ENCODE results near the gene BRME1.

Gene BRME1

DNA sequence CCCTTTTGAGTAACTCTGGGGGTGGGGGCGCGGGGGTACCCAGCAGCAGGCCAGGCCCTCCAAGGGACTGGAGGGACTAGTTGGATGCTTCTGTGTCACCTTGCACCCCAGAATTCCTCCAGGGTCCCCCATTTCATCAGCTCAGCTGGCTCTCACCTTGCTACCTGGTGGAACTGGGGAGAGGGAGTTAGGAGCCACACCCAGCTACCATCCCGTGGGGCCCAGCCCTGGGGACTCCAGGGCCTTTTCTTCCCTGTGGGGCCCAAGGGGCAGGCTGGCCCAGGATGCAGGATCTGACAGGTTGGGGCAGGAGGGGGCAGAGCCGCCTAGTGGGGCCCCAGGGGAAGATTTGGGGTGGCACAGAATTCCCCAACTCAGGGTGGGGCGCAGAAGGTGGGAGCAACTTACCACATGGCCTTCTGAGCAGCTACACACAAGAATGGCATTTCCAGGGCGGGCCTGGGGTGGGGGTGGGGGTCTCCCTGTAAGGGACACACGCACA lies 61.7 kb downstream of the BRME1 start:
- Histone ChIP-seq H3K27me3 (ENCODE audit: control insufficient read depth, insufficient read depth, low read length) (no peaks in the 10 kb centered on the region), H3K4me3 (ENCODE audit: low read length) (no peak overlapping the region), H3K27ac (ENCODE audit: low read length) (no peak overlapping the region), H3K36me3 (ENCODE audit: control insufficient read depth, insufficient read depth, low read length) (no peaks in the 10 kb centered on the region), H3K9me3 (ENCODE audit: control insufficient read depth, insufficient read depth, low read length) (no peaks in the 10 kb centered on the region), H3K4me1 (ENCODE audit: control insufficient read depth, insufficient read depth, low read length) (peaks cover 14% of the 10 kb centered on the region)
- no CpG with 5 or more reads among the region's 7 CpGs for WGBS (ENCODE audit: insufficient coverage, insufficient read length)
- DNase-seq (ENCODE audit: low read depth, low spot score) = no peak

DNA sequence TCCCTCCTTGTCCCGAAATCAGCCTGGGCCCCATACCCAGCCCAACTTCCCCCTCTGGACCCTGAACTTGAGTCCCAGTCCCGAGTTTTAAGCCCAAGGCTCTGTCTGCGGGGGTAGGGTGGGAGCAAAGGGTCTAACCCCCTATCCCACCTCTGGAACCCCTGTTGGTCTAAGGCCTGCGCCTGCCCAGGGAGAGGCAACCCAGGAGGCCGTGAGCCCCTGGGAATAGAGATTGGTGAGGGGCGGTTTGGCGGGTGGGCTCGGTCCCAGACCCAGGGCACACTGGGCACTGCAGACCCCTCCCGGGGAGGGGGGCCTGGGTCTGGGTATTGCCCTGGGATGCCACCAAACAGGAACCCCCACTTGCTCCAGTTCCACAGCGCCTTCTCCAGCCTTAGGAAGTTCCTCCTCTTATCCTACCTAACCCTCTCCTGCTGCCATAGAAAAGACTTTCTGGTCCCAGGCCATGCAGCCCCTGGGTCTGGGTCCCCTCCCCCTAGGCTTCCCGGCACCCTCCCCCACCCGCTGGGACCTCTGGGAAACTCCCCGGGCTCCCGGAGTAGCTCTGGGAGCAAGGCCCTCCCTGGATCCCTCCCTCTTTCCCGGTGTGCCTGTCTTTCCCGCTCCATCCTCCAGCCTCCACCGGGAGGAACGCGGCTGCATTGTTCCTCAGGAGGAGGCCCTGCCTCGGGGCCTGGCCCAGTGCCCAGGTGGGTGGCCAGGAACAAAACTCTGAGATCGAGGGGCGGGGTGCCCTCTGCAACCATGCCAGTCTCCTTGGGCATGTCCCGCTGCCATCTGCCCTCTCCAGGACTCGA lies 62.6 kb downstream of the BRME1 start:
- Histone ChIP-seq H3K4me1 (ENCODE audit: control insufficient read depth, insufficient read depth, low read length) (peaks cover 14% of the 10 kb centered on the region), H3K27ac (ENCODE audit: low read length) (no peak overlapping the region), H3K9me3 (ENCODE audit: control insufficient read depth, insufficient read depth, low read length) (no peaks in the 10 kb centered on the region), H3K4me3 (ENCODE audit: low read length) (peak overlapping the region; percentile 84; the same call in 1 of the 2 replicates), H3K36me3 (ENCODE audit: control insufficient read depth, insufficient read depth, low read length) (no peaks in the 10 kb centered on the region), H3K27me3 (ENCODE audit: control insufficient read depth, insufficient read depth, low read length) (no peaks in the 10 kb centered on the region)
- no peak for DNase-seq (ENCODE audit: low read depth, low spot score)
- WGBS (ENCODE audit: insufficient coverage, insufficient read length) = no CpG with 5 or more reads among the region's 24 CpGs

DNA sequence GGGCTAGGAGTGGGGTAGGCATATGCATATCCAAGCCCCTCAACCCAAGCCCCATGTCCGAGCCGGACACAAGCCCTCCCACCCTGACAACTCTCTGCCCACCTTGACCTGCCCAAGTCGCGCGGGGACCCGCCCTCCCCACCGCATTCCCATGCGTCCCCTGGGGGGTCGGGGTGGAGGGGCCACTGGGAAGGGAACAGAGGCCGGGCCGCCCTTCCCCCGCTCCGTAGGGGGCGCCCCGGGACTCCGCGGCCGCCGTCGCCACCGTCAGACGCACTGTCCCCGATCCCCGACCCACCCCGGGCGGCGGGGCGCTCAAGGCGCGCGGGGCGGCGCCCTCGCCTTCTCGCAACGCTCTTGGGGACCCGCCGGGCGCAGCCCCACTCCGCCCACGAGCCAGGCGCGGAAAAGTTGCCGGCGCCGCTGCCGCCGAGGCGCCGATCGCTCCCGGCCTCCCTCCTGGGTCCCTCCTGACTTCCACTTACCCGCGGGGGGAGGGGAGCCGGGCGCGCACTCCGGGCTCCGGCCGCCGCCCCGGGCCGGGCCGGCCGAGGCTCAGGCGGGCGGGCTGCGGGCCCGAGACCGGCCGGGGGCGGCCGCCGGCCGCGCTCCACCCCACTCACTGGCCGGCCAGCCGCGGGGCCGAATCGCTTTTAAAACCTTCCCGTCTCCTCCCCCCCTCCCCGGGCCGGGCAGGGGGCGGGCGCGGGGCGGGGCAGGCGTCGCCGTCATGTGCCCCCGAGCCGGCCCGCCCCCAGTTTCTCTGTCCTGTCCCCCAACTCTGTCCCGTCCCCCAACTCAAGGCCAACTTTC lies 63.4 kb downstream of the BRME1 start:
- Histone ChIP-seq H3K36me3 (ENCODE audit: control insufficient read depth, insufficient read depth, low read length) (no peaks in the 10 kb centered on the region), H3K4me1 (ENCODE audit: control insufficient read depth, insufficient read depth, low read length) (peaks cover 14% of the 10 kb centered on the region), H3K4me3 (ENCODE audit: low read length) (peak overlapping the region; percentile 84), H3K9me3 (ENCODE audit: control insufficient read depth, insufficient read depth, low read length) (no peaks in the 10 kb centered on the region), H3K27me3 (ENCODE audit: control insufficient read depth, insufficient read depth, low read length) (no peaks in the 10 kb centered on the region), H3K27ac (ENCODE audit: low read length) (no peak overlapping the region)
- WGBS (ENCODE audit: insufficient coverage, insufficient read length) = no CpG with 5 or more reads among the region's 95 CpGs
- DNase-seq (ENCODE audit: low read depth, low spot score) = no peak

DNA sequence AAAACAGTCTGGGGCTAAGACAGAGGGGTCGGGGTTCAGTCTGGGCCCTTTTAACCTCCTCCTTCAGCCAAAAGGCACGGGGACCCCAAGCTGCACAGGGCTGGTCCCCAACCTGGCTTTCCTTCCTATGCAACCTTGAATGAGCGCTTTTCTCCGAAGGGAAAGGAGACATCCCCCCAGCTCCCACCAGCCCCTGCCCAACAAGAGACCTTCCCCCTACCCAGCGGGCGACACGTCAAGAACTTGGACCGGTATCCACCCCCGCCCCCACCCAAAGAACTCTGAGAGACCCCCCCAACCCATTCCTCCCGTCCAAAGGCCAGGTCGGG lies 64.0 kb downstream of the BRME1 start:
- DNase-seq (ENCODE audit: low read depth, low spot score) = no peak
- Histone ChIP-seq H3K4me3 (ENCODE audit: low read length) (peak overlapping the region; percentile 84; the same call in 1 of the 2 replicates), H3K9me3 (ENCODE audit: control insufficient read depth, insufficient read depth, low read length) (no peaks in the 10 kb centered on the region), H3K27ac (ENCODE audit: low read length) (no peak overlapping the region), H3K4me1 (ENCODE audit: control insufficient read depth, insufficient read depth, low read length) (peaks cover 14% of the 10 kb centered on the region), H3K36me3 (ENCODE audit: control insufficient read depth, insufficient read depth, low read length) (no peaks in the 10 kb centered on the region), H3K27me3 (ENCODE audit: control insufficient read depth, insufficient read depth, low read length) (no peaks in the 10 kb centered on the region)
- WGBS (ENCODE audit: insufficient coverage, insufficient read length) = no CpG with 5 or more reads among the region's 11 CpGs

DNA sequence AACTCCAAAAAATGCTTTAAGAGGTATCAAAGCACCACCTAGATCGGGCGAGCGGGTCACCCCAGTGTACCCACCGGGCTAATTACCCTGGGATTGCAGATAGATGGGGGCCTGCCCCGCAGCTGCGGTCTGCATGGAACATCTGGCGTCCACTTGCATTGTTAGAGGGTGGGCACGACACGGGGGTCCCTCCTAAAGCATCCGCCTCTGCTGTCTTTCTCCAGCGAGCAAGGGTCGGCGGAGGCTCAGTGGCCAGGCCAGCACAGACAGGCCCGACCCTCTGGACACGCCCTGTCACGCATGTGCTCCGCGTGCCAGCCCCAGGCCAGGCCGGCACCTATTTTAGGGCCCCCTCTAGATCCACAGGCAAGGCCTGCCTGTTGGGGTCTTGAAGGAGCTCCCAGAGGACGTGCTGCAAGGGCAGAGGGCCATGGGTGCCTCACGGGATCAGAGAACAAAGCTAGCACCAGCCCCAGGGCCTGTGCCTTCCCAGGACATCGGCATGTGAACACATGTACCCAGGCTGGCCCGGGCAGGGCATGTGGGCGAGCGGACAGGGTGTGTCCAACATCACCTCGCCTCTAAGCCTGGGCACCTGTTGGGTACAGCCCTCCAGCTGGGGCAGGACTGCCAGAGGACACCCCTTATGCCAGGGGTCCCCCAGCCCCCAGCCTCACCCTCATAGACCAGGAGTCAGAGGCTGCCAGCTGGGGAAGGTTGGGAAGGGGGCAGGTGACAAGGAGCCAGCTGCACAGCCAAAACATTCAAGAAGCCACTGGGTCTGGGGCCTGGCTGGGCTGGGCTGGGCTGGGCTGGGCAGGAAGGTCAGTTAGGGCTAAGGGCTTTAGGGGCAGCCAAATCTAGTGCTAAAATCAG lies 64.6 kb downstream of the BRME1 start:
- Histone ChIP-seq H3K4me1 (ENCODE audit: control insufficient read depth, insufficient read depth, low read length) (peaks cover 13% of the 10 kb centered on the region), H3K27ac (ENCODE audit: low read length) (no peak overlapping the region), H3K9me3 (ENCODE audit: control insufficient read depth, insufficient read depth, low read length) (no peaks in the 10 kb centered on the region), H3K27me3 (ENCODE audit: control insufficient read depth, insufficient read depth, low read length) (no peaks in the 10 kb centered on the region), H3K36me3 (ENCODE audit: control insufficient read depth, insufficient read depth, low read length) (no peaks in the 10 kb centered on the region), H3K4me3 (ENCODE audit: low read length) (no peak overlapping the region; the same call in 1 of the 2 replicates)
- no CpG with 5 or more reads among the region's 26 CpGs for WGBS (ENCODE audit: insufficient coverage, insufficient read length)
- DNase-seq (ENCODE audit: low read depth, low spot score) = no peak

DNA sequence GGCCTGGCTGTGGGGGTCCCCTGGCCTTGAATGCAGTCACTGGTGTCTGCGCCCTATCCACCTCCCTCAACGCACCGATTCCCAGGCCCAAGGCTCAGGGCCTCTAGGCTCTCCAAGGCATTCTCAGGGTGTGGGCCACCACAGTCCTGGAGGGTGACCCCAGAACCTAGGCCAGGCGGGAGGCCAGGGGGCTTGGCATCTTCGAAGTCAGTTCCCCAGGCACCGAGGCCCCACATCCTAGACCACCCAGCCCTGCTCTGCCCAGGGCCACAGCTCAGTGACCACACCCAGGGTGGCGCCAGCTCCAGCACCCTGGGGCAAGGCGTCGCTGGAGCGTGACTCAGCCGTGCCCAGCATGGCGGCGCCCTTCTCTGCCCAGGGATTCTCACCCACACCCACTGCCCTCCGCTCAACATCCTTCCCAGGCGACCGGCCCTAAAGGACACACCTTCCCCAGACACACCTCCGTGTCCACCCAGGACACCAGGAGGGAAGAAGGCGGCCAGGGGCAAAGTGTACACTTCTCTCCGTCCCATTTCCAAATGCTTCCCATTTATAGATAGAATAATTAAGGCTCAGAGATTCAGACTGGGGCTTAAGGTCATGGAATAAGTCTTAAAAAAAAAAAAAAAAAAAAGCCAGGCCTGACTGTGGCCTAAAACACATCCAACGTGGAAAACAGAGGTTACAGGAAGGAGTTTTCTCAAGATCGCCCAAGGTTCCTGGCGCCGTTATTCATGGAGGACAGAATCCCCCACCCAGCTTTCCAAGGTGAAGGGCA lies 65.4 kb downstream of the BRME1 start:
- no peaks in the 10 kb centered on the region for H3K36me3 ChIP-seq (ENCODE audit: control insufficient read depth, insufficient read depth, low read length)
- no CpG with 5 or more reads among the region's 23 CpGs for WGBS (ENCODE audit: insufficient coverage, insufficient read length)
- peaks cover 11% of the 10 kb centered on the region for H3K4me1 ChIP-seq (ENCODE audit: control insufficient read depth, insufficient read depth, low read length)
- H3K9me3 ChIP-seq (ENCODE audit: control insufficient read depth, insufficient read depth, low read length) = no peaks in the 10 kb centered on the region
- H3K4me3 ChIP-seq (ENCODE audit: low read length) = no peak overlapping the region
- no peak for DNase-seq (ENCODE audit: low read depth, low spot score)
- no peak overlapping the region for H3K27ac ChIP-seq (ENCODE audit: low read length)
- H3K27me3 ChIP-seq (ENCODE audit: control insufficient read depth, insufficient read depth, low read length) = no peaks in the 10 kb centered on the region

DNA sequence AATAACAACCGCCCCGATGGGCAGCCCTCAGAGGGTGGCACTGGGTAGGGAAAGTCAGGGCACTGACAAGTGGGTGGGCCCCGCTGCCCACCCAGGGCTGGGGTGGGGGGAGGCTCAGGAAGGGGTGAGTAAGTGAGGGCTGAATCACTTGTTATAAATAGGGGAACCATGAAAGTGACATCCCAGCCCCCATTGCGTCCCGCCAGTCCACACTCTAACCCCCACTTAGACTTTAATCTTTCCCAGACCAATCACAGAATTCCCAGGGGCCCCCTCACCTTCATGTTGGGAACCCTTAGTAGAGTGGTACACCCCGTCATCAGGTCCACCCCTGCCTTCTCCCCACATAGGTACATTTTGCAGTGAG lies 66.0 kb downstream of the BRME1 start:
- Histone ChIP-seq H3K4me3 (ENCODE audit: low read length) (no peak overlapping the region), H3K4me1 (ENCODE audit: control insufficient read depth, insufficient read depth, low read length) (peaks cover 11% of the 10 kb centered on the region), H3K27me3 (ENCODE audit: control insufficient read depth, insufficient read depth, low read length) (no peaks in the 10 kb centered on the region), H3K27ac (ENCODE audit: low read length) (no peak overlapping the region), H3K36me3 (ENCODE audit: control insufficient read depth, insufficient read depth, low read length) (no peaks in the 10 kb centered on the region), H3K9me3 (ENCODE audit: control insufficient read depth, insufficient read depth, low read length) (no peaks in the 10 kb centered on the region)
- no CpG with 5 or more reads among the region's 6 CpGs for WGBS (ENCODE audit: insufficient coverage, insufficient read length)
- no peak for DNase-seq (ENCODE audit: low read depth, low spot score)

DNA sequence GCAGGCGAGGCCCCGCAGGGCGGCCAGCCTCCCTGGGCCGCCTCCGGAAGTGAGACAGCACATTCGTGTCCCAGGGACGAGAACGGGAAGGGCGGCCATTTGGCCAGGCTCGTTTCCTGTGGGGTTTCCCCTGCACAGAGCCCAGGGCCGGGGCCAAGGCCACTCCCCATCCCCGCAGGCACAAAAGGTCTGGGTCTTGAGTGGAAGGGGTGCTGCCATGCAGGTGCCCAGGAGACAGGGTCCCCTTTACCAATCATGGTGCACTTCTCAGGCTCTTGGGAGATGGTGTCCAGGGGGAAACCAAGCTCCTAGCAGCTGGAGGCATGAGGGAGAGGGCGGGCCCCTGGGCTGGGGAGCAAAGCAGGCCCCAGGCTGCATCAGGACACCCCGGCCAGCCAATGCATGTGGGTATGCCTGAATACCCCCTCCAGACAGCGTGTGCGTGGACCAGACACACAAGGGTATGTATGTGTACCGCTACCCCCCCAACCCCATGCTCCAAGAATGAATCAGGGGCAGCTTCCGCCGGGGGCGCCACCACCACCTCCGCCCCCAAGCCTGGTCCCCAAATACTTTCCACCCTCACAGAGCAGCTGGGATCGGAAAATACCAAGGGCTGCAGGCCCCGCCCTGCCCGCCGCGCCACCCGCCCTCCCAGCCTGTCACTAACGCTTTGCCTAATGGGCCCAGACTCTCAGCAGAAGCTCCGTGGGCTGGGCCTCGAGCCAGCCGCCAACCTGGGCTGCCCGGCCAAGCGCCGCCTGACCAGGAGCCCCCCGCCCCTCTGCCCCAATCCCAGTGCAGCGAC lies 66.6 kb downstream of the BRME1 start:
- Histone ChIP-seq H3K4me3 (ENCODE audit: low read length) (no peak overlapping the region), H3K9me3 (ENCODE audit: control insufficient read depth, insufficient read depth, low read length) (no peaks in the 10 kb centered on the region), H3K4me1 (ENCODE audit: control insufficient read depth, insufficient read depth, low read length) (peaks cover 9% of the 10 kb centered on the region), H3K27ac (ENCODE audit: low read length) (no peak overlapping the region), H3K36me3 (ENCODE audit: control insufficient read depth, insufficient read depth, low read length) (no peaks in the 10 kb centered on the region), H3K27me3 (ENCODE audit: control insufficient read depth, insufficient read depth, low read length) (no peaks in the 10 kb centered on the region)
- DNase-seq (ENCODE audit: low read depth, low spot score) = no peak
- WGBS (ENCODE audit: insufficient coverage, insufficient read length) = no CpG with 5 or more reads among the region's 36 CpGs

DNA sequence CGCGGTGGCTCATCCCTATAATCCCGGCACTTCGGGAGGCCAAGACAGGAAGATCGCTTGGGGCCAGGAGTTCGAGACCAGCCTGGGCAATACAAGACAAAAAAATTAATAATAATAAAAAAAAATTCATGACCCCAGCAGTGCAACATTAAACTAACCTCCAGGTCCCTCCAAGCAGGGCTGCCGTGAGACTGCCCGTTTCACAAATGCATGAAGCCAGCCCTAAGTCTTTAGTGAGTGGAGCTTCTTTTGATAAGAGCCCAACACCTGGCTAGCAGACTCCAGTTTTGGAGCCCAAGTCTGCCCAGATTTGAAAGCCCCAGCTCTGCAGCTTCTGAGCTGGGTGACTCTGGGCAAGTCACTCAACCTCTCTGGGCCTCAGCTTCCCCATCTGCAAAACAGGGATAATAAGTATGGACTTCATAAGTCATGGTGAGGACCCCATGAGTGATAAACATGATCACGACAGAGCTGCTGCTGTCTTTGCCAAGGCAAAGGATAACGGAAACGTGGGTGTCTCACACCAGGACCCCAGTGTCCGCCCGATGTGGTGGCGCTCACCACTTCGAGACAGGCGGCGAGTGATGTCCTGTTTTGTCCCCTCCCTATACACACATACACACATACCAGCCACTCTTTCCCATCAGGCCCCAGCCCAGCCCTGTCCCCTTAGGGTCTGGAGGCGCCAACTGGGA lies 67.3 kb downstream of the BRME1 start:
- no peak overlapping the region for H3K27ac ChIP-seq (ENCODE audit: low read length)
- no peak overlapping the region for H3K4me3 ChIP-seq (ENCODE audit: low read length)
- no peak for DNase-seq (ENCODE audit: low read depth, low spot score)
- H3K4me1 ChIP-seq (ENCODE audit: control insufficient read depth, insufficient read depth, low read length) = peaks cover 11% of the 10 kb centered on the region
- no peaks in the 10 kb centered on the region for H3K36me3 ChIP-seq (ENCODE audit: control insufficient read depth, insufficient read depth, low read length)
- no peaks in the 10 kb centered on the region for H3K27me3 ChIP-seq (ENCODE audit: control insufficient read depth, insufficient read depth, low read length)
- H3K9me3 ChIP-seq (ENCODE audit: control insufficient read depth, insufficient read depth, low read length) = no peaks in the 10 kb centered on the region
- no CpG with 5 or more reads among the region's 18 CpGs for WGBS (ENCODE audit: insufficient coverage, insufficient read length)
